Lower lobe of right lung (tissue), 2 donors: ENCODE measurements around the gene AUTS2. TPM values are rescaled to one million over a fixed set of nuclear protein-coding genes. Genes with fewer than 3 reads are reported as not detected.

Experiments
- ATAC-seq, 2 donors: fragments of 200-7000 bp; cut with Tn5 transposase; one replicate each; pipeline ENCODE4 v1.9.1; 2020 to 2022; ENCODE audit warnings: mild to moderate bottlenecking in 2 of 2, moderate library complexity in 2 of 2
- DNase-seq: peaks from one replicate; pipeline ENCODE4 v3.0.0-alpha.2; 2020
- H3K27ac ChIP-seq: fragments of 200-600 bp; one replicate; pipeline ENCODE4 v1.8.0; 2022
- H3K27me3 ChIP-seq: fragments of 200-600 bp; one replicate; pipeline ENCODE4 v1.8.0; 2022; ENCODE audit warnings: low read depth
- H3K36me3 ChIP-seq: fragments of 200-600 bp; one replicate; pipeline ENCODE4 v1.8.0; 2022; ENCODE audit warnings: mild to moderate bottlenecking
- H3K4me1 ChIP-seq: fragments of 200-600 bp; one replicate; pipeline ENCODE4 v1.8.0; 2022
- H3K4me3 ChIP-seq: fragments of 200-600 bp; one replicate; pipeline ENCODE4 v1.8.0; 2022; ENCODE audit warnings: mild to moderate bottlenecking
- H3K9me3 ChIP-seq: fragments of 200-600 bp; one replicate; pipeline ENCODE4 v1.8.0; 2022
- CTCF ChIP-seq: fragments of 200-600 bp; IDR thresholded peaks from one replicate; pipeline ENCODE4 v1.8.0; 2022; ENCODE audit warnings: antibody characterized with exemption, mild to moderate bottlenecking
- intact Hi-C: fragments of 100-400 bp; cut with DNase I; formaldehyde crosslinking; loops from one replicate; pipeline ENCODE4 v1.11.0; 2022
- total RNA-seq: library from RNA; stranded (reverse); fragmentation: NEBNext Ultra II Directional; extraction: Animal tissue kit (Norgen Biotek cat#: 25700); gene quantifications from one replicate; pipeline ENCODE4 v1.2.1, GENCODE V29; 2021
- donor health status: DM: no; HTN: yes; CAD: no; lungs with severe emphysema.

The AUTS2 gene
- total RNA-seq, 1 donor from 2014 or later: 45.7 TPM

GRCh38 chr7:69818636-69819332, 220.5 kb downstream of the AUTS2 start:
- peak in 1 of 2 donors; percentile 46 for ATAC-seq
- H3K4me1 ChIP-seq: peaks cover 50% of the 10 kb centered on the region
- no peak overlapping the region for H3K4me3 ChIP-seq
- no peak overlapping the region for H3K27ac ChIP-seq
- TF ChIP-seq CTCF: no peak
- no peak for DNase-seq
- H3K9me3 ChIP-seq: no peaks in the 10 kb centered on the region
- intact Hi-C loops: no loop called here
- no peaks in the 10 kb centered on the region for H3K27me3 ChIP-seq
- no peaks in the 10 kb centered on the region for H3K36me3 ChIP-seq

- H3K4me1 ChIP-seq: peaks cover 46% of the 10 kb centered on the region
- DNase-seq (no peak), ATAC-seq (peak in 1 of 2 donors; percentile 66)
- TF ChIP-seq CTCF: no peak
- no peaks in the 10 kb centered on the region for H3K9me3 ChIP-seq
- intact Hi-C loops: no loop called here
- no peaks in the 10 kb centered on the region for H3K27me3 ChIP-seq
- no peaks in the 10 kb centered on the region for H3K36me3 ChIP-seq
- no peak overlapping the region for H3K4me3 ChIP-seq
- peak overlapping the region; percentile 0 for H3K27ac ChIP-seq
These were observed 221.0 kb downstream of the AUTS2 start for GRCh38 chr7:69819333-69819705.

GRCh38 chr7:69820479-69821192, 222.4 kb downstream of the AUTS2 start:
- intact Hi-C loops: no loop called here
- Histone ChIP-seq H3K36me3 (no peaks in the 10 kb centered on the region), H3K9me3 (no peaks in the 10 kb centered on the region), H3K4me1 (peaks cover 48% of the 10 kb centered on the region), H3K27me3 (no peaks in the 10 kb centered on the region), H3K27ac (no peak overlapping the region), H3K4me3 (no peak overlapping the region)
- DNase-seq (no peak), ATAC-seq (peak in 1 of 2 donors; percentile 17)
- TF ChIP-seq CTCF: no peak

- H3K9me3 ChIP-seq: no peaks in the 10 kb centered on the region
- no peaks in the 10 kb centered on the region for H3K36me3 ChIP-seq
- intact Hi-C loops: no loop called here
- TF ChIP-seq CTCF: no peak
- no peaks in the 10 kb centered on the region for H3K27me3 ChIP-seq
- no peak overlapping the region for H3K4me3 ChIP-seq
- DNase-seq (no peak), ATAC-seq (no peak)
- H3K27ac ChIP-seq: no peak overlapping the region
- H3K4me1 ChIP-seq: peaks cover 60% of the 10 kb centered on the region
These were observed 224.1 kb downstream of the AUTS2 start for GRCh38 chr7:69822386-69822785.

- intact Hi-C loops: no loop called here
- no peak for ATAC-seq
- TF ChIP-seq CTCF: no peak
- Histone ChIP-seq H3K9me3 (no peaks in the 10 kb centered on the region), H3K4me3 (no peak overlapping the region), H3K27me3 (no peaks in the 10 kb centered on the region), H3K4me1 (peaks cover 68% of the 10 kb centered on the region), H3K27ac (no peak overlapping the region), H3K36me3 (no peaks in the 10 kb centered on the region)
- no peak for DNase-seq
These were observed 225.0 kb downstream of the AUTS2 start for GRCh38 chr7:69823151-69823744.
